GM18873 (cell line): ENCODE results near the gene GRIK2.

Experiments used
- ATAC-seq: cut with Tn5 transposase; IDR thresholded peaks from one replicate; pipeline ENCODE4 v1.9.1; 2021; ENCODE audit warnings: mild to moderate bottlenecking, moderate library complexity, moderate number of reproducible peaks; ENCODE audit not compliant: unreplicated experiment, low FRiP score

The GRIK2 gene

DNA sequence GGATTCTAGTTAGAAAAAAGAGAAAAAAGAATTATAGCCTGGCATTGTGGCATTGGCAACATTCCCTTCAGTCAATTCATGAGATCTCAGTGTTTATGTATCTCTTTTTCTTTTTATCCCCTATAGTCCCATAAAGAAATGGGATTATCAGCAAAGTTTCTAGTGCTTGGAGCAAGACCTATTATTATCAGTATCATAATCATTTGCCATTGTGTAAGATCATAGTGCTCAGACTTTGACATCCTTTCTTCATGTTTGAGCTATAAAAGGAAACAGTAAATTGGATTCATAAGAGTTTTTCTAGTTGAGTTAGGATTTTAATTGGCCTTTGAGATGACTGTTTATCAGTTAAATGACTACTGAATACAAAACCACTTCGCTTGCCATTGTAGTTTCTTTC is 295.6 kb downstream of the GRIK2 start:
- no peak for ATAC-seq

DNA sequence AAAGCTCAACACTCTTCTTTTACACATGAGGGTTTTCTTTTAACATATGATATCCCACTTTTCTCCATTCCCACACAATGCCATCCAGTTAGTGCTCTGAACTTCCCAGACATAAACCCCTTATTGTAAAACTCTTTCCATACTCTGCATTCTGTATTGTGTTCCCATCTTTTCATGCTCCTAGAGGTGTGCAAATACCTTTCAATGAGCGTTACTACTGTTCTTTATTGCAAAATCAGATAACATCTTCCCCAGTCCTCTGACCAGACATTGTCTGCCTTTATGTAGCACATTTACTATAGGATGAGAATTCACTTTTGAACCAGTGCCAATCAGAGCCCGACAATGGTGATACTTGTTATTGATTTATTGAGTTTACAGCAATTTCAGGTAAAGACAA is 296.2 kb downstream of the GRIK2 start:
- no peak for ATAC-seq

- no peak for ATAC-seq
Measured at GRCh38 chr6:101700655-101701054, 307.1 kb downstream of the GRIK2 start.

DNA sequence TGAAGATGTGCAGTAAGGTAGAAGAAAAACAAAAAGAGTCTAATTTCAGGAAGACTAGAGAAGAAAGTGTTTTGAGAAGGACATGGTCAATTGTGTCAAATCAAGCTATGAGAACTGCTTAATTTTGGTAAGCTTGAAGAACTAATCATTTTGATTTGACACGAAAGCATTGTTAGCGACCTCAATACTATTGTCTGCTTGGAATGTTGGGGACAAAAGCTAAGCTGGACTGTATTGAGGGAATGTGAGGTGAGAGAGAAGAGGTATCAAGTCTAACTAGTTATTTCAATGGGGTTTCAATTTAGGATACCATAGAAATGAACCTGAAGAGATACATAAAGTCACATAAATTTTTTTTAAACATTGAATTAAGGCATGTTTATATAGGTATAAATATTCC is 309.8 kb downstream of the GRIK2 start:
- ATAC-seq = no peak

GRCh38 chr6:101705866-101706265 is 312.4 kb downstream of the GRIK2 start:
- no peak for ATAC-seq

DNA sequence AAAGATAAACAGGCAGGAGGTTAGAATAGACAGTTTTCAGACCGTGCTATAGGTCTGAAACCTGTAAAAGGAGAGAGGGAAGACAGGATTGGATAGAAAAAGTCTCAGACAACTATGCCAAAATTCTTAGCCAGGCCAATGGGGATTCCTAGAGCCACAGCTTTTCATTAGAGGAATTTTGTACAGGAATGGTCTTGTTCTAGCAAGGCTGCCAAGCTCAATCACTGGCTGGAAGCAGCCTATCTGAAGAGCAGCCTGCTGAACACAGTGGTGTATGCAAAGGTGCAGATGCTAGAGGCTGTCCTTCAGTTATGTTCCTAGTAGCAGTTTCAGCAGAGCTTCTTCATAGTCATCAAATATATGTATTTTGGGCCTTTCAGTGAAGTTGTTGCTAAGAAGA is 313.1 kb downstream of the GRIK2 start:
- ATAC-seq = no peak

- no peak for ATAC-seq
Measured at GRCh38 chr6:101711518-101711917, 318.0 kb downstream of the GRIK2 start.

GRCh38 chr6:101716387-101716786 is 322.9 kb downstream of the GRIK2 start:
- ATAC-seq = no peak

DNA sequence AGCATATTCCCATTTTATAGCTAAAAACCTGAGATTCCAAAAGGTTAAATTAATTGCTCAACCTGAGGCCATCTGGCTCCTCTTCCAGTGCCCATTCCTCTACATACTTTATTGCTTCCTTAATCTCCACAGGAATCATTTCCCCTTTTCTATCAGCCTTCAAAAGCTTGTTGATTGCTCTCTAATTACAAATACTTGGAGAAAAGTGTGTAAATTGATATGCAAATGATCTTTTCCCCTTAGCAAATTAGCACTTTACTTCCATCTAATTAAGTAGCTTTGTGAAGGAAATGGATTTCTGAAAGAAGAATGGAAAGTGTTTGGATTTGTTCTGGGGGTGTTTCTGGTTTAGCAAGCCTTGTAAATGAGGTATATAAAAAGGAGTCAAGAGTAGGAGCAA is 323.3 kb downstream of the GRIK2 start:
- ATAC-seq = no peak

DNA sequence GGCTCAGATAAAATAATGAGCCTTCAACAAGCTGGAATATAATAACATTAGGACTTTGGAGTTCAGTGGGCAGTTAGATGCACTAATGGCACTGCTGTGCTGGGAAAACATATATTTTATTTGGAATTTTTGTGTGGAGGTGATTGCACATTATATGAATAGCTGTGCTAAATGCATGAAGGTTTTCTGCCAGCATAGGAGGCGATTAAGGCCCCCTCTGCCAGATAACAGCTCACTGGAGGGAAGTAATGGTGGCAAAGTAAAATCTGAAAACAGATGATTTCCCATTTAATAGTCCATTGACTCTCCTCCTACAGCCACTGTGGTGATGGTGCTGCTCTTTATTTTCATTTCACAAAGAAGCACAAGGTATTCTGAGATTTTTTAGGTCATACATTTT is 326.0 kb downstream of the GRIK2 start:
- no peak for ATAC-seq

- ATAC-seq = no peak
Measured at GRCh38 chr6:101722471-101722870, 329.0 kb downstream of the GRIK2 start.

DNA sequence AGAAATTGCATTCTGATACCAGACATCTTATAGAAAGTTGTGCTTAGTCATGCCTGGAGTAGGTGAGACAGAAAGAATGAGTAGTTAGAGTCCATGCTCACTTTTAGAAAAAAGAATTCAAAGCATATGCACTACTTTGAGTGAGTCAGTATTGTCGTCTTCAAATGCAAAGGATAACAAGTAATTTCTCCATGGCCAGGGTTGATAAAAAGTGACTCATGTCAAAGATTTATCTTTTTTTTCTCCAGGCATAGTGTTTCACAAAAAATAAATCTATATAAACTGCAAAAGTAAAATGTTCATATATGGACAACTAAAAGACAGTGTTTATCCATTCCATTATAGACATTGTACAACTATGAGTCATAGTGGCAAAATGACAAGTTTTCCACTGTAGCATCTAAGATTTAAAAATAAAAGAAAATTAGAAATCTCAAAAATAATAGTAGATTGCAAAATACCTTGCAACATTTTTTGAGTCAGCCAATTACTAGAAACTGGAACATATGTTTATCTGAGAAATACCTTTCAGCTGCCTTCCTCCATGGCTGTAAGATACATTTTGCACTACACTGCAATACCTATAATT is 329.6 kb downstream of the GRIK2 start:
- ATAC-seq = no peak

DNA sequence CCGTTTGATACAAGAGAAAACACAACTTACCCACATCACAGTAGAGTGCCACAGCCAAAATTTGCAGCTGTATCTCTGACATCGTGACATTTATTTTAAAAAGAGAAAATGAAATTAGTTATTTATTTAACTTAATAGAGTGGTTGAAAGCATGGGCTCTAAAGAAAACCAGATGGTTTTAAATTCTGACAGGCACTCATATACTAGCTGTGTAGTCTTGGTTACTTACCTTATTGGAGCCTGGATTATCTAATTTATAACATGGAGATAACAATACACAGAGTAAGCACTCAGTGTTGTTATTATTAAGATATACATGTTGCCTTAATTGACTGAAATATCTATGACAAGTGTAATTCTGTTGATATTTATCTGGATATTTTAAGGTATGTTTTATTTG is 334.9 kb downstream of the GRIK2 start:
- no peak for ATAC-seq

- no peak for ATAC-seq
Measured at GRCh38 chr6:101728956-101729355, 335.4 kb downstream of the GRIK2 start.

GRCh38 chr6:101730954-101731353 is 337.4 kb downstream of the GRIK2 start:
- ATAC-seq = no peak

GRCh38 chr6:101733899-101734298 is 340.4 kb downstream of the GRIK2 start:
- ATAC-seq = no peak

- no peak for ATAC-seq
Measured at GRCh38 chr6:101738481-101738880, 345.0 kb downstream of the GRIK2 start.

DNA sequence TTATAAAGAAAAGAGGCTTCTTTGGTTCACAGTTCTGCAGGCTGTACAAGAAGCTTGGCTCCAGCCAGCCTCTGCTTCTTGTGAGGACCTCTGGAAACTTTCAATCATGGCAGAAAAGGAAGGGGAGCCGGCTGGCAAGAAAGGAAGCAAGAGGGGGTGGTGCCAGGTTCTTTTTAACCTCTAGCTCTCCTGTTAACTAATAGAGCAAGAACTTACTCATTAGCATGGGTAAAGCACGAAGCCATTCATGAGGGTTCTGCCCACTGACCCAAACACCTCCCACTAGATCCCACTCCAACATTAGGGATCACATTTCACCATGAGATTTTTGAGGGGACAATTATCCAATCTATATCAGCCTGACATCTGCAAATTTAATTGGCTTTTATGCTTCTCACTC is 347.1 kb downstream of the GRIK2 start:
- no peak for ATAC-seq

DNA sequence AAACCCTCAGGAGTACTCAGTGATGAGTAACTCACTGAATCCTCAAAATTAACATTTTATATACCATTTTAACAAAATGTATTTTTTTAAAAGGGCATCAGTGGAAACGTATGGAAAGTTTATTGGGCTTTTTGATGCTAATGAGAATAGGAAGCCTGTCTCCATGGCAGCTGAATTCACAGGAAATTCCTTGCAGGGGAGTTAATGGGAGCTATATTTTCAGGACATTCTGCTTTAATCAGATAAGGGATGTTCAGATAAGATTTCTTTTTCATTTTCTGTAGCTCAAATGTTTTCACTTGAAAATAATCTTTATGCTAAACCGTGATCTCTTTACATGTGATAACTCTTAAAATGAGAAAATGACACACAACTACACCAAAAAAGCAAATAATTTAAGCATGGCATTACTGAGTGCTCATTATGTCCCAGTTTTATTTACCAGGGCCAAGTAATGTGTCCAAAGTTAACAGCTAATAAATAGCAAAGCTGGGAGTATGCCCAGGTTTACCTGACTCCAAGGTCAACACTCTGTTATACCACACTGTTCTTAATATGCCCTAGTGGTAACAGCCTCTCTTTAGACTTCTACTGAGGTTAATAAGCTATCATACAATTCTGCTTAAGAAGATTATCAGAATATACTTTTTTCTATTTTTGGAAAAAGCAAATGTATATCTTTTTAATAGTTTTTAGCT is 348.1 kb downstream of the GRIK2 start:
- no peak for ATAC-seq

- no peak for ATAC-seq
Measured at GRCh38 chr6:101747160-101747559, 353.7 kb downstream of the GRIK2 start.

GRCh38 chr6:101747716-101748115 is 354.2 kb downstream of the GRIK2 start:
- no peak for ATAC-seq

DNA sequence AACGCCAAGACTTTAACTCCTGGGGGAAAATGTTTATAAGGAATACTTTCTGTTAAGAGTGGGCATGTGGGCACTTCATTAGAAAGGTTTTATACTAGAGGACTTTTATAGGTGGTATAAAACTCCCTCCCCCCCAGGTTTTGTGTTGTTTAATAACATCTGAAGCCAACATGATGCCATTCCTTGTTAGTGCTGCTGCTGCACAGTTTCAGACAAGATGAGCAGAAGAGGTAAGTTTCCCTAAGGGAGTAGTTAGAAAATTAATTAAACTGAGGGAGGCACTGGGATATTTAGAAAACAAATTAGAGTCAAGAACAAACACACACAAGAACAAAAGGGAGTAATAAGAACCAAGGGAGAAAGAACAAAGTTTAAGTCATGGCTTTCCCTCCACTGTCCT is 362.4 kb downstream of the GRIK2 start:
- no peak for ATAC-seq

DNA sequence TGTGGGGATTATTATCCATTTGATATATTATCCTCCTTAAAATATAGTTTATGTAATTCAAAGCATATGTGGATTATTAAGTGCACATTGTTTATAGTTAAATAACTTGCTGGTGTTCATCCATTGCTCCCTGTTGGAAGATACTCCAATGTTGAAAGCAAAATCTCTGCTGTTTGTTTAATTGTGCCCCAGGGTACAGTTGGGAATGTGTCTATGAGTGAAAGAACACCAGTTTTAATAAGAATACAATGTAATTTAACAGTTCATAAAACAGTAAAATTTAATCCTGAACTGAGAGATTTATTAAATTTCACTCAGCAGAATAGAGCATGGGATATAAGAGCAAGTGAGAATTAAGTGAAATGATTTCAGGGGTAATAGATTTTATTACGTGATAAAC is 364.9 kb downstream of the GRIK2 start:
- ATAC-seq = no peak
